Renal pelvis (tissue), 12 donors: ENCODE results near the gene CTNNA1. TPM values are rescaled to one million over a fixed set of nuclear protein-coding genes. Genes with fewer than 3 reads are reported as not detected.
"Not testable (repeated sequence)": the region's sequence is repeated elsewhere in the genome, so short reads cannot be mapped to it uniquely, and the experiment has no call there.

Source experiments
- DNase-seq: peaks from one replicate; pipeline ENCODE4 v3.0.0-alpha.2; 2013
- long read RNA-seq, 16 experiments: transcript quantifications; one replicate each; lab custom pipeline, GENCODE V29; 2026
- polyA plus RNA-seq, 3 donors: library from polyadenylated mRNA; unstranded; fragments of 120-200 nt; gene quantifications; one replicate each; pipeline ENCODE4 v1.2.1, GENCODE V29; 2013; ENCODE audit not compliant: insufficient read length in 3 of 3

Gene CTNNA1, protein sequence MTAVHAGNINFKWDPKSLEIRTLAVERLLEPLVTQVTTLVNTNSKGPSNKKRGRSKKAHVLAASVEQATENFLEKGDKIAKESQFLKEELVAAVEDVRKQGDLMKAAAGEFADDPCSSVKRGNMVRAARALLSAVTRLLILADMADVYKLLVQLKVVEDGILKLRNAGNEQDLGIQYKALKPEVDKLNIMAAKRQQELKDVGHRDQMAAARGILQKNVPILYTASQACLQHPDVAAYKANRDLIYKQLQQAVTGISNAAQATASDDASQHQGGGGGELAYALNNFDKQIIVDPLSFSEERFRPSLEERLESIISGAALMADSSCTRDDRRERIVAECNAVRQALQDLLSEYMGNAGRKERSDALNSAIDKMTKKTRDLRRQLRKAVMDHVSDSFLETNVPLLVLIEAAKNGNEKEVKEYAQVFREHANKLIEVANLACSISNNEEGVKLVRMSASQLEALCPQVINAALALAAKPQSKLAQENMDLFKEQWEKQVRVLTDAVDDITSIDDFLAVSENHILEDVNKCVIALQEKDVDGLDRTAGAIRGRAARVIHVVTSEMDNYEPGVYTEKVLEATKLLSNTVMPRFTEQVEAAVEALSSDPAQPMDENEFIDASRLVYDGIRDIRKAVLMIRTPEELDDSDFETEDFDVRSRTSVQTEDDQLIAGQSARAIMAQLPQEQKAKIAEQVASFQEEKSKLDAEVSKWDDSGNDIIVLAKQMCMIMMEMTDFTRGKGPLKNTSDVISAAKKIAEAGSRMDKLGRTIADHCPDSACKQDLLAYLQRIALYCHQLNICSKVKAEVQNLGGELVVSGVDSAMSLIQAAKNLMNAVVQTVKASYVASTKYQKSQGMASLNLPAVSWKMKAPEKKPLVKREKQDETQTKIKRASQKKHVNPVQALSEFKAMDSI
- polyA plus RNA-seq: 100 to 1,000 TPM; 369 to 380 (median 369) TPM
- long read RNA-seq, donor 1, transcript CTNNA1-201 (18 exons, 3,756 nt): major isoform, 33 of 105 reads
- long read RNA-seq, donor 1, transcript CTNNA1-236 (2 exons, 2,044 nt): minor isoform, 11 of 105 reads
- long read RNA-seq, donor 1, partial matches to known transcripts: 54 of 105 reads
- long read RNA-seq, donor 1, other reads (novel, unspliced or antisense): 5 of 105 reads
- long read RNA-seq, donor 2, transcript CTNNA1-236 (2 exons, 2,044 nt): minor isoform, 14 of 254 reads
- long read RNA-seq, donor 2, transcript CTNNA1-201 (18 exons, 3,756 nt): major isoform, 40 of 254 reads
- long read RNA-seq, donor 2, partial matches to known transcripts: 173 of 254 reads
- long read RNA-seq, donor 2, other reads (novel, unspliced or antisense): 25 of 254 reads
- long read RNA-seq, donor 3, transcript CTNNA1-201 (18 exons, 3,756 nt): major isoform, 32 of 107 reads
- long read RNA-seq, donor 3, transcript CTNNA1-236 (2 exons, 2,044 nt): minor isoform, 8 of 107 reads
- long read RNA-seq, donor 3, partial matches to known transcripts: 64 of 107 reads
- long read RNA-seq, donor 3, other reads (novel, unspliced or antisense): 0 of 107 reads
- long read RNA-seq, donor 4, transcript CTNNA1-236 (2 exons, 2,044 nt): minor isoform, 20 of 135 reads
- long read RNA-seq, donor 4, transcript CTNNA1-201 (18 exons, 3,756 nt): major isoform, 32 of 135 reads
- long read RNA-seq, donor 4, partial matches to known transcripts: 80 of 135 reads
- long read RNA-seq, donor 4, other reads (novel, unspliced or antisense): 0 of 135 reads
- long read RNA-seq, donor 5, transcript CTNNA1-201 (18 exons, 3,756 nt): major isoform, 17 of 31 reads
- long read RNA-seq, donor 5, partial matches to known transcripts: 9 of 31 reads
- long read RNA-seq, donor 5, other reads (novel, unspliced or antisense): 0 of 31 reads
- long read RNA-seq, donor 6, transcript CTNNA1-236 (2 exons, 2,044 nt): minor isoform, 16 of 155 reads
- long read RNA-seq, donor 6, transcript CTNNA1-201 (18 exons, 3,756 nt): major isoform, 34 of 155 reads
- long read RNA-seq, donor 6, partial matches to known transcripts: 104 of 155 reads
- long read RNA-seq, donor 6, other reads (novel, unspliced or antisense): 0 of 155 reads
- long read RNA-seq, donor 7, transcript CTNNA1-201 (18 exons, 3,756 nt): major isoform, 34 of 218 reads
- long read RNA-seq, donor 7, transcript CTNNA1-236 (2 exons, 2,044 nt): minor isoform, 11 of 218 reads
- long read RNA-seq, donor 7, partial matches to known transcripts: 162 of 218 reads
- long read RNA-seq, donor 7, other reads (novel, unspliced or antisense): 9 of 218 reads
- long read RNA-seq, donor 8, transcript CTNNA1-201 (18 exons, 3,756 nt): major isoform, 15 of 59 reads
- long read RNA-seq, donor 8, transcript CTNNA1-236 (2 exons, 2,044 nt): minor isoform, 5 of 59 reads
- long read RNA-seq, donor 8, partial matches to known transcripts: 38 of 59 reads
- long read RNA-seq, donor 8, other reads (novel, unspliced or antisense): 0 of 59 reads
- long read RNA-seq, donor 9, transcript CTNNA1-236 (2 exons, 2,044 nt): minor isoform, 12 of 147 reads
- long read RNA-seq, donor 9, transcript CTNNA1-201 (18 exons, 3,756 nt): major isoform, 33 of 147 reads
- long read RNA-seq, donor 9, partial matches to known transcripts: 100 of 147 reads
- long read RNA-seq, donor 9, other reads (novel, unspliced or antisense): 0 of 147 reads
- long read RNA-seq, donor 10, transcript CTNNA1-201 (18 exons, 3,756 nt): major isoform, 30 of 208 reads
- long read RNA-seq, donor 10, transcript CTNNA1-236 (2 exons, 2,044 nt): minor isoform, 10 of 208 reads
- long read RNA-seq, donor 10, partial matches to known transcripts: 163 of 208 reads
- long read RNA-seq, donor 10, other reads (novel, unspliced or antisense): 0 of 208 reads
- long read RNA-seq, donor 11, transcript CTNNA1-201 (18 exons, 3,756 nt): major isoform, 35 of 66 reads
- long read RNA-seq, donor 11, transcript CTNNA1-236 (2 exons, 2,044 nt): minor isoform, 5 of 66 reads
- long read RNA-seq, donor 11, partial matches to known transcripts: 25 of 66 reads
- long read RNA-seq, donor 11, other reads (novel, unspliced or antisense): 0 of 66 reads
- long read RNA-seq, donor 12, transcript CTNNA1-201 (18 exons, 3,756 nt): major isoform, 57 of 229 reads
- long read RNA-seq, donor 12, transcript CTNNA1-236 (2 exons, 2,044 nt): minor isoform, 17 of 229 reads
- long read RNA-seq, donor 12, partial matches to known transcripts: 153 of 229 reads
- long read RNA-seq, donor 12, other reads (novel, unspliced or antisense): 0 of 229 reads
- long read RNA-seq, donor 13, transcript CTNNA1-201 (18 exons, 3,756 nt): major isoform, 18 of 60 reads
- long read RNA-seq, donor 13, transcript CTNNA1-236 (2 exons, 2,044 nt): minor isoform, 11 of 60 reads
- long read RNA-seq, donor 13, partial matches to known transcripts: 23 of 60 reads
- long read RNA-seq, donor 13, other reads (novel, unspliced or antisense): 7 of 60 reads
- long read RNA-seq, donor 14, transcript CTNNA1-201 (18 exons, 3,756 nt): major isoform, 50 of 231 reads
- long read RNA-seq, donor 14, transcript CTNNA1-236 (2 exons, 2,044 nt): minor isoform, 8 of 231 reads
- long read RNA-seq, donor 14, partial matches to known transcripts: 155 of 231 reads
- long read RNA-seq, donor 14, other reads (novel, unspliced or antisense): 14 of 231 reads
- long read RNA-seq, donor 15, transcript CTNNA1-201 (18 exons, 3,756 nt): major isoform, 54 of 264 reads
- long read RNA-seq, donor 15, transcript CTNNA1-236 (2 exons, 2,044 nt): minor isoform, 11 of 264 reads
- long read RNA-seq, donor 15, partial matches to known transcripts: 164 of 264 reads
- long read RNA-seq, donor 15, other reads (novel, unspliced or antisense): 32 of 264 reads
- long read RNA-seq, donor 16, transcript CTNNA1-201 (18 exons, 3,756 nt): major isoform, 36 of 191 reads
- long read RNA-seq, donor 16, transcript CTNNA1-236 (2 exons, 2,044 nt): minor isoform, 14 of 191 reads
- long read RNA-seq, donor 16, partial matches to known transcripts: 138 of 191 reads
- long read RNA-seq, donor 16, other reads (novel, unspliced or antisense): 0 of 191 reads

DNA sequence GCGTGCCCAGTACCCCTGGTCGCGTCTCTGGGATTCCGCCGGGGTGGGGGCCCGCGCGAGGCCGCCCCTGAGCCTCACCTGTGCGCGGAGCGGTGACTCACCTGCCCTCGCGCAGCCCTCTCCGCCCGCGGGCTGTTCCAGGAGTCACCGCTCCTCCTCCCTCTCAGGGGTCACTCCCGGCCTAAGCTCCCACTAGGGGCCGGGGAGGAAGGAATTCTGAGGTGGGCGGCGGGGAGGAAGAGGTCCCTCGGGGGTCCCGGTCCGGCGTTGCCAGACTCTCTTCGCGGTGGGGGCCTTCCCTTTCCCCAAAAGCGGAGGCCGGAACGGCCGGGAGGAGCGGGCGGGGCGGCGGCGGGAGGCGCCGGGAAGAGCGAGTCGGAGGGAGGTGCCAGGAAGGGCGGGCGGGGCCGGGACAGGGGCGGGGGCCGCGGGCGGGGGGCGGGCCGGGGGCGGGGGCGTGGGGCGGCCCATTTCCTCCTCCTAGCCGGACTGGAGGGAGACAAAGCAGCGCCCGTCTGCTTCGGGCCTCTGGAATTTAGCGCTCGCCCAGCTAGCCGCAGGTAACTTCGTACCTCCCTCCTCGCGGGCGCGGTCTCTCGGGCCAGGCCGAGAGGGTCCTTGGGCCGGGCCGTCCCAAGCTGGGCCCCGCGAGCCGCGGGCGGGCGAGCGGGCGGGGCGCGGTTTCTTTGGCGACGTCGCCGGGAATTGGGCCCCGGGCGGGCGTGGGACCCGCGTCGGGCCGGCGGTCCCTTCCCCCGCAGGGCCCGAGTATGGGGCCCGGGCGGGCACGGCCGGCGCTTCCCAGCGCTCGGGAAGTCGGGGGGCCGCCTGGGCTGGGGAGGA is at the start of gene CTNNA1:
Gene CTNNA1, plus strand, starts transcription at position 475 of the 843 bp plus-strand sequence. CDS start 28,500 bp downstream, outside the sequence.
- DNase-seq: peak; percentile 74

DNA sequence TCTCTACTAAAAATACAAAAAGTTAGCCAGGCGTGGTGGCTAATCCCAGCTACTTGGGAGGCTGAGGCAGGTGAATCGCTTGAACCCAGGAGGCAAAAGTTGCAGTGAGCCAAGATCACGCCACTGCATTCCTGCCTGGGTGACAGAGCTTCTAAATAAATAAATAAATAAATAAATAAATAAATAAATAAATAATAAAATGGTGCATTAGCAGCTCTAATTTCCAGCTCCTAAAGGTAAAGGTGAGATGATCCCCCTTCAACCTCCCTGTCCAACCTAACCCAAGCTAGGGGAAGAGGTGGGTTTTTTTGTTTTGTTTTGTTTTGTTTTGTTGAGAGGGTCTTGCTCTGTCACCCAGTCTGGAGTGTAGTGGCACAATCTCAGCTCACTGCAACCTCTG is 49.4 kb upstream of the CTNNA1 start:
- DNase-seq: not testable (repeated sequence)

DNA sequence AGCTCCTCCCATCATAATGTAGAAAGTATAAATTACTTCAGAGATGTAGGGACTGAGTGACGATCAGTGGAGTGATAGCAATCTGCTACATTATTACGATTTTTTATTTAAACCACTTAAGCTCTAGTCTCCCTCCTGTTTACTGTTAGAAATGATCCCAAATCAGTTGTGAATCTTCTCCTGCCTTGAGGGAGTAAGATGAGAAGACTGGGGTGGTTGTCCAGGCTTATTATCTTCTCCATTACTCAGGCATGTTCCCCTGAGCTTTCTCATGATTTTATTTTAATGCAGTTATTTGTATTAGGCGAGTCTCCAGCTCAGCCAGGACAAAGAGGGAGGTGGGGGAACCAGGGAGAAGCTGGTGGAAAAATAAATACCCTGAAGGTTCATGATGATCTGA is 48.2 kb upstream of the CTNNA1 start:
- DNase-seq: no peak

DNA sequence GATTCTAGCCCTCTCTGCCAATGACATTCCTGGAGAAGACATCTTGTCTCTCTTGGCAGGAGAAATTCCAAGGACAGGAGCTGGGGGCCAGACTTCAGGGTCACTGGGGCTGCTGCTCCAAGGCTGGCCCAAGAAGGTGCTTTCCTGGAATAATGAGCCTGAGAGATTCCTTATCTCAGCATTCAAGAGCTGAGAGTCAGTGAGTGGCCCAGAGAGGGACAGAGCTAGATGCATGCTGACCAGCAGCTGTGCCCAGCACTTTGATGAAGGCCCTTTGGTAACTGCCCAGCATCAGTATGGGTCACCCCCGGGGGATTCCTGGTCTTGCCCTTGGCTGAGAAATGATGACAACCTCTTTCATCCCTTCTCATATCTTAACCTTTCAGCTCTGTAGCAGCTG is 47.7 kb upstream of the CTNNA1 start:
- no peak for DNase-seq

DNA sequence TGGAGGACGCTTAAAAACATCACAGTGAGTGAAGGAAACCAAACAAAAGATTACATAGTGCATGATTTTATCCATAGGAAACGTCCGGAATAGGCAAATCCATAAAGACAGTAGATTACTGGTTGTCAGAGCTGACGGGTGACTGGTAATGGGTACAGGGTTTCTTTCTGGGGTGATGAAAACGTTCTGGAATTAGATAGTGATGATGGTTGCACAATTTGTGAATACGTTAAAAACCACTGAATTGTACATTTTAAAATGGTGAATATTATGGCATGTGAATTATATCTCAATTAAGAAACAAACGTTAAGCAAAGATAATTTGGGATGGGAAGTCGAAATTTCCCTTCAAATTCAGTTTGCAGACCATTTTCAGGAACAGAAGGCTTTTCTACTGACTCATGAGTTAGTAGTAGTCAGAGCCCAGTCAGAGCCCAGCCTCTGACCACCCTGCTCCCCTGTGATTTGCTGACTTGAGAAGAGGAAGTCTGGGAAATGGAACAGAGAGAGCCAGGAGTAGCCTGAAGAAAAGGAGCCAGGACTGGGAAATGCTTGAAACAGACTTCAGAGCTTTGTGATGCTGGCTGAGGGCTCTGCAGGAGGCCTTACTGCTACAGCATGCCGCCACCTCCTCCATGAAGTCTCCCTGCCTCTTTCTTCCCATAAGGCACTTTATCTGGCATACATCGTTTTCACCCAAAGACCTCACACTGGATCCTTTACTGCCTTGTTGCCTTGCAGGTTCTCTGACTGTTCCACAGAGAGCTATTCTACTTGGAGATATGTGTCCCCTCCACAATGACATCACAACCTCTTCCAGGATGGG is 46.4 kb upstream of the CTNNA1 start:
- no peak for DNase-seq

DNA sequence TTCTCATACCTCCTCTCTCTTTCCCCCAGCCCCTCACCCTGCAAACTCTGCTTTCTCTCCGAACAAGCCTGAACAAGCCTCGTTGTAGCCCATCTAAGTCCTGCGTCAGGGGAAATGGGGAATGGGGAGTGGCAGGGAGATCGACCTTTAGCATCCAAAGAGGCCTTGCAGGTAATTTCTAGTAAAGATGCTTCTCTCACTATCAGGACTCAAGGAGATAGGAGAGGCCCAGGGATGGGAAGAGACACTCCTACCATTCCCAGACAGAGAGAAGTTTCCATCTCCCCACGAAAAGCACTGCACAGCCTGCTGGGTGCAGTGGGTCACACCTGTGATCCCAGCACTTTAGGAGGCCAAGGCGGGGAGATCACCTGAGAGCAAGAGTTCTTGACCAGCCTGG is 44.4 kb upstream of the CTNNA1 start:
- no peak for DNase-seq

DNA sequence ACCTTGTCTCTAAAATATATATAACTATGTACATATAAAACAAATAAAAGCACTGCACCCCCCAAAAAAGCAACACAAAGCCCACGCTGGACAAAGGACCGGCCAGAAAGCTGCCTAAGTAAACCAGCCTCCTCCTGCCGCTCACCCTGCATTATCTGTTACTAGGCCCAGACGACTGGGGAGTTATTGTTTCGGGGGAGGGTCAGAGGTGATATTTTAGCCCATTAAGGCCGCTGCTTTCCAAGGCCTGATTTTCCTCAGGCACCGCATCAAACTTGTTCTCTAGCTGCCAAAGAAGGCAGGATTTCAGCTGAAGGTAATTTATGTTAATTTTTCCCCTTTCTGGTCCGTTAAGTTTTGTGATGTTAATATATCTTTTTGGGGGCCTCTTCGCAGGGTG is 44.0 kb upstream of the CTNNA1 start:
- DNase-seq: no peak

DNA sequence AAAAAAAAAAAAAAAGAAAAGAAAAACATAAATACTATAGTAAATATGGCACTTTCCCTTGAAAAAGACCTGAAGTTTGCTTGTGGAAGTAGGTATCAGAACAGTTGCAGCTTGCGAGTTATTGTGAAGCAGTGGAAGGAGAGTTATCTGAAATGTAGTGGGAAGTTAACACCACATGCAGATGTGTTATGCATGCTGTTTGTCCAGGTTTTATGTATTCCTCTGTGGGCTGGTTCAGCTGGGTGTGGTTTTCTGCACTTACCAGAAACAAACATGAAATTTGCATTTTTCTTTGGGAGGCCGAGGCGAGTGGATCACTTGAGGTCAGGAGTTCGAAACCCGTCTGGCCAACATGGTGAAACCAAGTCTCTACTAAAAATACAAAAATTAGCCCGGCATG is 42.1 kb upstream of the CTNNA1 start:
- no peak for DNase-seq

DNA sequence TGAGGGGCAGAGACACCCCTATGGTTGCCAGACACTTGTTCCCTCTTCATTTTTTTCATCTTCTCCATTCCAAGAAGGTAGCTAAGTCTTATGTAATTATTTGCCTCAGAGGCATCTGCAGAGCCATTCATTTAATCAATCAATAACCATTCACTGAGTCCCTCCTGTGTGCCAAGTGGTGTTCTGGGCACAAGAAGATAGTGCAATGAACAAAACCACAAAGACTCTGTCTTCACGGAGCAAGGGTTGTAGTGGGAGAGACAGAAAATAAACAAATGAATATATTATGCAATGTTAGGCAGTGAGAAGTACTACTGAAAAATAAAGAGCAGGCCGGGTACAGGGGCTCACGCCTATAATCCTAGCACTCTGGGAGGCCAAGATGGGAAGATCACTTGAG is 41.4 kb upstream of the CTNNA1 start:
- DNase-seq: no peak

DNA sequence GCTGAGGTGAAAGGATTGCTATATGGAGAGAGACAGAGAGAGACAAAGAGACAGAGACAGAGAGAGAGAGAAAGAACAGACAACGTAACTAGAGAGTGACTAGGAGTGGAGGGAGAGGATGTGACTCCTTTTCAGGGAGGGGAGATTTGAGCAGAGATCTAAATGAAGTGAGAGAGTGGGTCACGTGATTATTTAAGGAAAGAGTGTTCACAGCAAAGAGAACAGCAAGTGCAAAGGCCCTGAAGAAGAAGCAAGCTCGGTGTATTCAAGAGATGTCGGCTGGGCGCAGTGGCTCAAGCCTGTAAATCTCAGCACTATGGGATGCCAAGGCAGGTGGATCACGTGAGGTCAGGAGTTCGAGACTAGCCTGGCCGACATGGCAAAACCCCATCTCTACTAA is 40.9 kb upstream of the CTNNA1 start:
- no peak for DNase-seq

DNA sequence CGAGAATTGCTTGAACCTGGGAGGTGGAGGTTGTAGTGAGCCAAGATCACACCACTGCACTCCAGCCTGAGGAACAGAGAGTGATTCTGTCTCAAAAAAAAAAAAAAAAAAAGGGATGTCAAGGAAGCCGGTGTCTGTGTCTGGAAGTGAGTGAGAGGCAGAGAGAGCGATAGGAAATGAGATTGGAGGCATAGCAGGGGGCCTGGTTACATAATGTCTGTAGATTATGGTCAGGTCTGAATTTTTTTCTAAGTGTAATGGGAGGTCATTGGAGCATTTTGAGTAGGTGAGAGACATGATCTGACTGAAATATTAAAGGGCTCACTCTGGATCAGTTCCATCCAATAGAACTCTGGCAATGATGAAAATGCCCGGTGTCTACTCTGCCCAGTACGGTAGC is 40.4 kb upstream of the CTNNA1 start:
- no peak for DNase-seq

DNA sequence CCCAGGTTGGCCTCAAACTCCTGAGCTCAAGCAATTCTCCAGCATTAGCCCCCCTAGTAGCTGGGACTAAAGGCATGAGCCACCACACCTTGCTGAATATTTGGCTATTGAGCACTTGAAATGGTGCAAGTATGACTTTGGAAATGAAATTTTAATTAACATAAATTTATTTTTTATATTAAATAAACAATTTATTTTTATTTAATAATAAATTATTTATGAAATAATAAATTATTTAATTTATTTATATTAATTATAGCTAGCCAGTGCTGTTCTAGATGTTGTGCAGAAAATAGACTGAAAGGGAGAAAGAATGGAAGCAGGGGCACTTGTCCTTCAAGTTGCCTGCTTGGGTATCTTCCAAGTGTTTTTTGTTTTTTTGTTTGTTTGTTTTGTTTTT is 40.0 kb upstream of the CTNNA1 start:
- DNase-seq: no peak

DNA sequence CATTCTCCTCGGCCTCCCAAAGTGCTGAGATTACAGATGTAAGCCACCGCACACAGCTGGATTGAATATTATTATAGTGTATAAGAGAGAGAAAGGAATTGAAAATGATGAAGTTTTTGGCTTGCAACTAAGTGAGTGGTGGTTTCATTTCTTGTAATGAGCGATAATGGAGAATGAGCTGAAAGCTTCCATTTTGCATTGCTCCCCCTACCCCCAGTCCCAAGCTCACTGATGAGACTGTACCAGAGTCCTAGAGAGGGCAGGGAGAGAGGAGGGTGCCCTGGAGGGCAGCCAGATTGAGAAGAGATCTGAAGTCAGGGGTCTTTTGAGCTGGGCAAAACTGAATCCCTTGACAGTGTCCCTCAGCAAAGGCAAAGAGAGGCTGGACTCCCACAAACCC is 38.5 kb upstream of the CTNNA1 start:
- DNase-seq: no peak

DNA sequence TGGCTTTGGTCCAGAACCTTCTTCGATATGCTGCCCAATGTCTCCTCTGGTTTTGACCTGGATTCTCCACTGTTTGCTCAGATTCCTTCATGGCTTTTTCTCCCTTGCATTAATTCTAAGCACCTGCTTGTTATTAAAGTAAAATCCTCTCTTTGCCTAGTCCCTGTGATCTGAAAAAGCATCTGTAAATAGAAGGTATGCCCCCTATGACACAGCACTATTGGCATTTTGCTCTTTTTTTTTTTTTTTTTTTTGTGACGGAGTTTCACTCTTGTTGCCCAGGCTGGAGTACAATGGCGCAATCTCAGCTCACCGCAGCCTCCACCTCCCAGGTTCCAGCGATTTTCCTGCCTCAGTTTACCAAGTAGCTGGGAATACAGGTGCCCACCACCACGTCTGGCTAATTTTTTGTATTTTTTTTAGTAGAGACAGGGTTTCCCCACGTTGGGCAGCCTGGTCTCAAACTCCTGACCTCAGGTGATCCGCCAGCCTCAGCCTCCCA is 37.2 kb upstream of the CTNNA1 start:
- DNase-seq: not testable (repeated sequence)
